ENCODE measurements around the gene TBXA2R. TPM values are rescaled to one million over a fixed set of nuclear protein-coding genes. Genes with fewer than 3 reads are reported as not detected.

The TBXA2R gene
- total and polyA plus RNA-seq, 2 experiments from 2014 or later, result 0.76 to 2.6 TPM

DNA sequence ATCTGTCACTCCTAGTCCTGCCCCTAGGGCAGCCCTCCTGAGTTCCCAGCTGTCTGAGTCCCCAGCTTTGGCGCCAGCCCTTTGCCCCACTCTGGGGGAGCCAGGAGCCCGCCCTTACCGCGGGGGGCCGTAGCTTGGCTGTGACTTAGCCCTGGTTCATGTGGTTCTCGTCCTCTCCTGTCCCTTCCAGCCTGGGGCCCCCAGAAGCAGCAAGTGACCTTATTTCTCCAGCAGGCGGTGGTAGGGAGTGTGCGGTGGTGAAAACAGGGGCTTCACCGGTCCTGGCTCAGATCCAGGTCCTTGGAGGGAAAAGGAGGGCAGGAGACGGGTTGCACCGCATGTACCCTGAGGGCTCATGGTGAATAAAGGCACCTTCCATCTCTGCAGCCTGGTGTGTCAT lies 13.5 kb downstream of the TBXA2R start:
- no peak overlapping the region for H3K4me3 ChIP-seq
- no peaks in the 10 kb centered on the region for H3F3A ChIP-seq (ENCODE audit: insufficient read depth)
- H3K9me2 ChIP-seq (ENCODE audit: insufficient read depth), result no peaks in the 10 kb centered on the region
- no peak for DNase-seq
- H3K36me3 ChIP-seq (ENCODE audit: low read depth), result no peaks in the 10 kb centered on the region
- H3K4me1 ChIP-seq (ENCODE audit: insufficient read depth), result no peaks in the 10 kb centered on the region
- no peak overlapping the region for H3K4me2 ChIP-seq (ENCODE audit: unreplicated experiment)
- in situ Hi-C loops (cut with MboI), result no loop called here
- no peaks in the 10 kb centered on the region for H4K20me1 ChIP-seq (ENCODE audit: insufficient read depth)
- no peak overlapping the region for H3K27ac ChIP-seq
- no peak overlapping the region for H2AFZ ChIP-seq
- H3K79me2 ChIP-seq (ENCODE audit: insufficient read depth), result no peaks in the 10 kb centered on the region
- no peaks in the 10 kb centered on the region for H3K27me3 ChIP-seq (replicated peaks; ENCODE audit: insufficient read depth)
- no peak overlapping the region for H3K9ac ChIP-seq
- 53 to 60% methylated on average over 11 of the region's 11 CpGs for WGBS, 2 experiments (ENCODE audit: low coverage in 1 of 2, low lambda C conversion rate in 2 of 2, missing lambda C conversion rate in 2 of 2)
- TF ChIP-seq EZH2phosphoT487 (IDR thresholded peaks at IDR 0.05; ENCODE audit: insufficient read depth, low read depth) (no peak), EZH2 (IDR thresholded peaks at IDR 0.05; ENCODE audit: insufficient read depth, poor library complexity, severe bottlenecking) (no peak)
- H3K9me3 ChIP-seq (ENCODE audit: low read depth), result no peaks in the 10 kb centered on the region

GRCh38 chr19:3591876-3592613 lies 14.6 kb downstream of the TBXA2R start:
- Histone ChIP-seq H3K4me2 (ENCODE audit: unreplicated experiment) (no peak overlapping the region), H3F3A (ENCODE audit: insufficient read depth) (no peaks in the 10 kb centered on the region), H3K4me3 (no peak overlapping the region), H4K20me1 (ENCODE audit: insufficient read depth) (no peaks in the 10 kb centered on the region), H3K9me2 (ENCODE audit: insufficient read depth) (no peaks in the 10 kb centered on the region), H3K79me2 (ENCODE audit: insufficient read depth) (no peaks in the 10 kb centered on the region), H3K9me3 (ENCODE audit: low read depth) (no peaks in the 10 kb centered on the region), H3K36me3 (ENCODE audit: low read depth) (no peaks in the 10 kb centered on the region), H3K27me3 (replicated peaks; ENCODE audit: insufficient read depth) (no peaks in the 10 kb centered on the region), H3K27ac (no peak overlapping the region), H2AFZ (no peak overlapping the region), H3K9ac (no peak overlapping the region), H3K4me1 (ENCODE audit: insufficient read depth) (no peaks in the 10 kb centered on the region)
- 44 to 50% methylated on average over 9 of the region's 9 CpGs for WGBS, 2 experiments (ENCODE audit: low coverage in 1 of 2, low lambda C conversion rate in 2 of 2, missing lambda C conversion rate in 2 of 2)
- in situ Hi-C loops (cut with MboI), result no loop called here
- DNase-seq, result no peak
- no peak for TF ChIP-seq EZH2 (IDR thresholded peaks at IDR 0.05; ENCODE audit: insufficient read depth, poor library complexity, severe bottlenecking)
- TF ChIP-seq EZH2phosphoT487 (IDR thresholded peaks at IDR 0.05; ENCODE audit: insufficient read depth, low read depth), result no peak

DNA sequence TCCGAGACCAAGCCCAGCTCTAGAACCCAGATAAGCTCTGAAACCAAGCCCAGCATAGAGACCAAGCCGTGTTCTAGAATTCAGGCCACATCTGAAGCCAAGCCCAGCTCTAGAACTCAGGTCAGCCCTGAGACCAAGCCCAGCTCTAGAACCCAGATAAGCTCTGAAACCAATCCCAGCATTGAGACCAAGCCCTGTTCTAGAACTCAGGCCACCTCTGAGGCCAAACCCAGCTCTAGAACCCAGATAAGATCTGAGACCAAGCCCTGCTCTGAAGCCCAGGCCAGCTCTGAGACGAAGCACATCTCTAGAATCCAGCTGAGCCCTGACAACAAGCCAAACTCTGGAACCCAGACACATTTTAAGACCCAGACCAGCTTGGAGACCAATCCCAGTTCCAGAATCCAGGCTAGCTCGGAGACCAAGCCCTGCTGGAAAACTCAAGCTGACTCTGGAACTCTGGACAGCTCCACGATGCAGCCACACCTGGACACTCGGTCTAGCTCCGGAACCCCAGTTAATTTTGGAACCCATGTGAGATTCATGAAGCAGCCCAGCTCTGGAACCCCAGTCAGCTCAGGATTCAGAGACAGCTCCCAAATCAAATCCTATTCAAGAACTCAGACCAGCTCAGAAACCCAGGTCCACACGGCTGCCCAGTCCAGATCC lies 15.6 kb downstream of the TBXA2R start:
- no peak overlapping the region for H2AFZ ChIP-seq
- H3K79me2 ChIP-seq (ENCODE audit: insufficient read depth), result no peaks in the 10 kb centered on the region
- no peak for TF ChIP-seq EZH2phosphoT487 (IDR thresholded peaks at IDR 0.05; ENCODE audit: insufficient read depth, low read depth)
- no peak for TF ChIP-seq EZH2 (IDR thresholded peaks at IDR 0.05; ENCODE audit: insufficient read depth, poor library complexity, severe bottlenecking)
- no peaks in the 10 kb centered on the region for H3K36me3 ChIP-seq (ENCODE audit: low read depth)
- in situ Hi-C loops (cut with MboI), result no loop called here
- WGBS, 2 experiments (ENCODE audit: low coverage in 1 of 2, low lambda C conversion rate in 2 of 2, missing lambda C conversion rate in 2 of 2), result 76 to 81% methylated on average over 8 of the region's 8 CpGs
- H3K9me2 ChIP-seq (ENCODE audit: insufficient read depth), result no peaks in the 10 kb centered on the region
- DNase-seq, result no peak
- H3F3A ChIP-seq (ENCODE audit: insufficient read depth), result no peaks in the 10 kb centered on the region
- no peak overlapping the region for H3K4me2 ChIP-seq (ENCODE audit: unreplicated experiment)
- H3K4me3 ChIP-seq, result no peak overlapping the region
- H3K9me3 ChIP-seq (ENCODE audit: low read depth), result no peaks in the 10 kb centered on the region
- H3K4me1 ChIP-seq (ENCODE audit: insufficient read depth), result no peaks in the 10 kb centered on the region
- no peak overlapping the region for H3K9ac ChIP-seq
- H3K27me3 ChIP-seq (replicated peaks; ENCODE audit: insufficient read depth), result peaks cover 3% of the 10 kb centered on the region
- H4K20me1 ChIP-seq (ENCODE audit: insufficient read depth), result no peaks in the 10 kb centered on the region
- H3K27ac ChIP-seq, result no peak overlapping the region

DNA sequence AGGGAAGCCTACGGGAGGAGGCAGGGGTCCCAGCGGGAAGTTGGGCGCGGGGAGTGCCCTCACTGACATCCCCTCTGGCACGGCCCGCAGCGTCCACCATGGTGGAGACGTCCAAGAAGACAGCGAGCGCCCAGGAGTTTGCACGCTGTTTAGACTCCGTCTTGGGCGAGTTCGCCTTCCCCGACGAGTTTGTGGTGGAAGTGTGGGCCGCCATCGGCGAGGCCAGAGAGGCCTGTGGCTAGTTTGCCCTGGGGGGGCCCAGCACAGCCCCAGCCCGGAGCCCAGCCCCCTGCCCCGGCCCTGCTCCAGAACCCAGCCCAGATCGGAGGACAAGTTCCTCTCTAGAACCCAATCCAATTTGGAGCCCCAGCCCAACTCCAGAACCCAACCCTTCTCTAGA lies 16.7 kb downstream of the TBXA2R start:
- in situ Hi-C loops (cut with MboI), result no loop called here
- H3K4me2 ChIP-seq (ENCODE audit: unreplicated experiment), result no peak overlapping the region
- no peaks in the 10 kb centered on the region for H3K36me3 ChIP-seq (ENCODE audit: low read depth)
- H3K27ac ChIP-seq, result no peak overlapping the region
- H3K9me3 ChIP-seq (ENCODE audit: low read depth), result no peaks in the 10 kb centered on the region
- H2AFZ ChIP-seq, result no peak overlapping the region
- peaks cover 8% of the 10 kb centered on the region for H3K27me3 ChIP-seq (replicated peaks; ENCODE audit: insufficient read depth)
- no peak for DNase-seq
- H3F3A ChIP-seq (ENCODE audit: insufficient read depth), result no peaks in the 10 kb centered on the region
- no peak overlapping the region for H3K4me3 ChIP-seq
- no peaks in the 10 kb centered on the region for H3K4me1 ChIP-seq (ENCODE audit: insufficient read depth)
- H4K20me1 ChIP-seq (ENCODE audit: insufficient read depth), result no peaks in the 10 kb centered on the region
- no peaks in the 10 kb centered on the region for H3K9me2 ChIP-seq (ENCODE audit: insufficient read depth)
- 81 to 96% methylated on average over 5 to 22 of the region's 22 CpGs for WGBS, 2 experiments (ENCODE audit: low coverage in 1 of 2, low lambda C conversion rate in 2 of 2, missing lambda C conversion rate in 2 of 2)
- no peak for TF ChIP-seq EZH2phosphoT487 (IDR thresholded peaks at IDR 0.05; ENCODE audit: insufficient read depth, low read depth)
- no peak overlapping the region for H3K9ac ChIP-seq
- H3K79me2 ChIP-seq (ENCODE audit: insufficient read depth), result no peaks in the 10 kb centered on the region
